KMS-11 (cell line): ENCODE measurements around the gene HINT2.

Experiments
- H2AFZ ChIP-seq: fragments of 200-600 bp; sonication (generic); 2 replicates; pipeline ENCODE4 v1.6.1; 2016; ENCODE audit warnings: antibody characterized with exemption, mixed run types, low read depth
- H3K27ac ChIP-seq: fragments of 200-600 bp; sonication (generic); 2 replicates; pipeline ENCODE4 v1.6.1; 2016; ENCODE audit warnings: mild to moderate bottlenecking, mixed run types
- H3K27me3 ChIP-seq: fragments of 200-600 bp; sonication (generic); 2 replicates; pipeline ENCODE4 v1.6.1; 2017; ENCODE audit warnings: mild to moderate bottlenecking, low read depth, mixed run types, moderate library complexity; ENCODE audit not compliant: insufficient read depth
- H3K36me3 ChIP-seq: fragments of 200-600 bp; sonication (generic); 2 replicates; pipeline ENCODE4 v1.6.1; 2017; ENCODE audit warnings: mild to moderate bottlenecking, mixed run types; ENCODE audit not compliant: insufficient read depth
- H3K4me1 ChIP-seq: fragments of 200-600 bp; sonication (generic); 2 replicates; pipeline ENCODE4 v1.6.1; 2016; ENCODE audit warnings: mild to moderate bottlenecking, low read depth, mixed run types; ENCODE audit not compliant: poor library complexity, severe bottlenecking
- H3K4me2 ChIP-seq: fragments of 200-600 bp; sonication (generic); 2 replicates; pipeline ENCODE4 v1.7.0; 2016; ENCODE audit warnings: mild to moderate bottlenecking, mixed run types
- H3K4me3 ChIP-seq: fragments of 200-600 bp; sonication (generic); IDR thresholded peaks from 2 replicates; pipeline ENCODE4 v1.6.1; 2017; ENCODE audit warnings: low read depth, low read length, mixed read lengths; ENCODE audit not compliant: insufficient read depth
- H3K79me2 ChIP-seq: fragments of 200-600 bp; sonication (generic); 2 replicates; pipeline ENCODE4 v1.6.1; 2016; ENCODE audit warnings: low read depth, mixed run types; ENCODE audit not compliant: insufficient read depth
- H3K9ac ChIP-seq: fragments of 200-600 bp; sonication (generic); 2 replicates; pipeline ENCODE4 v1.6.1; 2016; ENCODE audit warnings: mild to moderate bottlenecking, mixed run types
- H4K20me1 ChIP-seq: fragments of 200-600 bp; sonication (generic); 2 replicates; pipeline ENCODE4 v1.6.1; 2016; ENCODE audit warnings: mild to moderate bottlenecking, mixed run types; ENCODE audit not compliant: insufficient read depth
- CTCF ChIP-seq: fragments of 200-600 bp; sonication (generic); conservative IDR thresholded peaks from 2 replicates; pipeline ENCODE4 v1.6.1; 2017; ENCODE audit warnings: low read depth, mild to moderate bottlenecking, antibody characterized with exemption, low read length, moderate library complexity, mixed read lengths

The HINT2 gene

GRCh38 chr9:35792826-35793225, 22.0 kb downstream of the HINT2 start:
- Histone ChIP-seq H3K9ac (no peak overlapping the region), H3K36me3 (no peaks in the 10 kb centered on the region), H3K4me3 (no peak overlapping the region), H3K27ac (no peak overlapping the region), H3K79me2 (no peaks in the 10 kb centered on the region), H3K27me3 (no peaks in the 10 kb centered on the region), H3K4me1 (peaks cover 32% of the 10 kb centered on the region), H4K20me1 (no peaks in the 10 kb centered on the region), H2AFZ (no peak overlapping the region), H3K4me2 (no peak overlapping the region)
- TF ChIP-seq CTCF, result no peak

DNA sequence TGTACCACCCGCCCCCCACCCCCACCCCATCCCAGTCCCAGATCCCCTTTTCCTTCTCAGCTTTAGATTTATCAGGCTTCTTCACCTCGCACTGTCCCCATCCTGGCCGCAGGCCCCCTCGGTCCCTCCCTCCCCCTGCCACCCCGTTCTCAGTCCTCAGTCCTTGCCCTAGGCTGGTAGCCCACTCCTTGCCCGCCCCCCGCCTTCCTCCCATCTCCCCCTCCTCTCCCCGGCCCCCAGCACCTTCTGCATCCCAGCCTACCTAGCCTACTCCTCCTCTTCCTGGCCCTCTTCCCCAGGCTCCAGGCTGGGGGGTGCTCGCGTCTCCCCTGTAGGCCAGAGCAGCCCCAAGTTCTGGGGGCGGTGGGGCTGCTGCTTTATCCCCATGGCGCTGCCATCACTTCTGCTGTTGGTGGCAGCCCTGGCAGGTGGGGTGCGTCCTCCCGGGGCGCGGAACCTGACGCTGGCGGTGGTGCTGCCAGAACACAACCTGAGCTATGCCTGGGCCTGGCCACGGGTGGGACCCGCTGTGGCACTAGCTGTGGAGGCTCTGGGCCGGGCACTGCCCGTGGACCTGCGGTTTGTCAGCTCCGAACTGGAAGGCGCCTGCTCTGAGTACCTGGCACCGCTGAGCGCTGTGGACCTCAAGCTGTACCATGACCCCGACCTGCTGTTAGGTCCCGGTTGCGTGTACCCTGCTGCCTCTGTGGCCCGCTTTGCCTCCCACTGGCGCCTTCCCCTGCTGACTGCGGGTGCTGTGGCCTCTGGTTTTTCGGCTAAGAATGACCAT, 22.6 kb downstream of the HINT2 start:
- H3K4me3 ChIP-seq, result no peak overlapping the region
- H3K9ac ChIP-seq, result no peak overlapping the region

GRCh38 chr9:35791297-35791921, 23.4 kb downstream of the HINT2 start, which contains the start of gene NPR2:
Gene NPR2, plus strand, starts transcription at chr9:35791591. Its CDS starts 818 bp downstream, at chr9:35792409.
- no peak for TF ChIP-seq CTCF
- no peak within 1 kb of the TSS for H2AFZ ChIP-seq
- H3K27me3 ChIP-seq, result no peaks in the 10 kb centered on the region
- peaks cover 21% of the 10 kb centered on the region for H3K4me1 ChIP-seq
- H3K9ac ChIP-seq, result no peak within 1 kb of the TSS
- H4K20me1 ChIP-seq, result no peaks in the 10 kb centered on the region
- H3K79me2 ChIP-seq, result no peaks in the 10 kb centered on the region
- no peak within 1 kb of the TSS for H3K4me3 ChIP-seq
- H3K36me3 ChIP-seq, result no peaks in the 10 kb centered on the region
- no peak within 1 kb of the TSS for H3K4me2 ChIP-seq
- no peak within 1 kb of the TSS for H3K27ac ChIP-seq

More for the DNA sequence above, 22.6 kb downstream of the HINT2 start:
- no peak overlapping the region for H2AFZ ChIP-seq
- H3K4me1 ChIP-seq, result peaks cover 26% of the 10 kb centered on the region
- H3K36me3 ChIP-seq, result no peaks in the 10 kb centered on the region
- no peak for TF ChIP-seq CTCF
- H3K4me2 ChIP-seq, result no peak overlapping the region
- H4K20me1 ChIP-seq, result no peaks in the 10 kb centered on the region
- no peaks in the 10 kb centered on the region for H3K79me2 ChIP-seq
- no peaks in the 10 kb centered on the region for H3K27me3 ChIP-seq
- no peak overlapping the region for H3K27ac ChIP-seq

GRCh38 chr9:35790385-35791296, 24.2 kb downstream of the HINT2 start:
- H4K20me1 ChIP-seq, result no peaks in the 10 kb centered on the region
- H3K4me1 ChIP-seq, result peaks cover 21% of the 10 kb centered on the region
- no peaks in the 10 kb centered on the region for H3K27me3 ChIP-seq
- H3K36me3 ChIP-seq, result no peaks in the 10 kb centered on the region
- H3K9ac ChIP-seq, result no peak overlapping the region
- TF ChIP-seq CTCF, result peak; percentile 85
- no peaks in the 10 kb centered on the region for H3K79me2 ChIP-seq
- no peak overlapping the region for H2AFZ ChIP-seq
- H3K4me2 ChIP-seq, result peak overlapping the region; percentile 12; the same call in 1 of the 2 replicates
- H3K4me3 ChIP-seq, result no peak overlapping the region
- 0 out of 2 replicates have a peak overlapping the region, but pooled peaks have one; percentile 38 for H3K27ac ChIP-seq
